Endodermal cell (in vitro differentiated cells): ENCODE data around the gene LPAR5. TPM values are rescaled to one million over a fixed set of nuclear protein-coding genes. Genes with fewer than 3 reads are reported as not detected.

Source experiments
- DNase-seq: peaks from one replicate; pipeline ENCODE4 v3.0.0-alpha.2; 2017
- H3K27ac ChIP-seq: 2 replicates; pipeline ENCODE4 v1.5.1; 2013; ENCODE audit warnings: mild to moderate bottlenecking, low read depth, low read length, moderate library complexity
- H3K27me3 ChIP-seq: 2 replicates; pipeline ENCODE4 v1.6.1; 2013; ENCODE audit warnings: mild to moderate bottlenecking, low read length, moderate library complexity; ENCODE audit not compliant: insufficient read depth, control insufficient read depth, poor library complexity, severe bottlenecking
- H3K36me3 ChIP-seq: 2 replicates; pipeline ENCODE4 v1.7.0; 2013; ENCODE audit warnings: mild to moderate bottlenecking, low read length, moderate library complexity; ENCODE audit not compliant: control insufficient read depth, insufficient read depth
- H3K4me1 ChIP-seq: one replicate; pipeline ENCODE4 v1.7.0; 2013; ENCODE audit warnings: low read length; ENCODE audit not compliant: control insufficient read depth, insufficient read depth
- H3K4me3 ChIP-seq: 2 replicates; pipeline ENCODE4 v1.5.1; 2013; ENCODE audit warnings: mild to moderate bottlenecking, low read length, moderate library complexity
- H3K9ac ChIP-seq: 2 replicates; pipeline ENCODE4 v1.6.1; 2013; ENCODE audit warnings: mild to moderate bottlenecking, low read length, moderate library complexity; ENCODE audit not compliant: poor library complexity, severe bottlenecking; ENCODE audit errors: extremely low read depth
- H3K9me3 ChIP-seq: 2 replicates; pipeline ENCODE4 v1.6.1; 2013; ENCODE audit warnings: mild to moderate bottlenecking, low read length, moderate library complexity; ENCODE audit not compliant: control insufficient read depth
- H3K27ac Mint-ChIP-seq: 2 replicates; pipeline ENCODE4 v1.8.0; 2020; ENCODE audit warnings: mixed read lengths
- H3K27me3 Mint-ChIP-seq: 2 replicates; pipeline ENCODE4 v1.8.0; 2021; ENCODE audit warnings: mild to moderate bottlenecking, mixed read lengths; ENCODE audit not compliant: insufficient read depth
- H3K36me3 Mint-ChIP-seq: 2 replicates; pipeline ENCODE4 v1.8.0; 2020; ENCODE audit warnings: low read depth, mixed read lengths
- H3K4me1 Mint-ChIP-seq: 2 replicates; pipeline ENCODE4 v1.8.0; 2020; ENCODE audit warnings: mixed read lengths
- H3K4me3 Mint-ChIP-seq: 2 replicates; pipeline ENCODE4 v1.8.0; 2020; ENCODE audit warnings: mild to moderate bottlenecking, moderate library complexity, mixed read lengths
- H3K9me3 Mint-ChIP-seq: 2 replicates; pipeline ENCODE4 v1.8.0; 2020; ENCODE audit warnings: mild to moderate bottlenecking, mixed read lengths
- CTCF ChIP-seq: fragments of 200-600 bp; sonication (generic); conservative IDR thresholded peaks from 2 replicates; pipeline ENCODE4 v1.5.0; 2021; ENCODE audit warnings: antibody characterized with exemption, mild to moderate bottlenecking
- WGBS, 2 experiments: methylation state at CpG; one replicate each; pipeline versions ENCODE4 v1.1.5 to v1.1.7; 2013; ENCODE audit warnings: missing lambda C conversion rate in 2 of 2, mixed read lengths in 1 of 2; ENCODE audit not compliant: insufficient coverage in 1 of 2, insufficient read length in 1 of 2; 5-methylcytosine and 5-hydroxymethylcytosine counted together
- total RNA-seq, 2 donors: library from RNA; stranded (reverse); fragmentation: NEBNext Ultra II Directional in 1 of 2; extraction: Animal tissue kit (Norgen Biotek cat#: 25700) in 1 of 2; gene quantifications; 2 replicates in 1 of 2; 3 replicates in 1 of 2; pipeline ENCODE4 v1.2.1, GENCODE V29; 2021

Gene LPAR5
- total RNA-seq, 2 donors from 2014 or later: 0.24 to 0.73 TPM

- Histone ChIP-seq H3K4me1 (peaks cover 4% of the 10 kb centered on the region), H3K9ac (peak overlapping the region; percentile 58), H3K4me3 (peak overlapping the region; percentile 91), H3K27me3 (no peaks in the 10 kb centered on the region), H3K27ac (peak overlapping the region; percentile 76), H3K9me3 (no peaks in the 10 kb centered on the region), H3K36me3 (peaks cover 39% of the 10 kb centered on the region)
- Mint-ChIP-seq H3K36me3 (peaks cover 38% of the 10 kb centered on the region), H3K4me1 (peaks cover 30% of the 10 kb centered on the region), H3K27ac (peak overlapping the region; percentile 85), H3K9me3 (no peaks in the 10 kb centered on the region), H3K27me3 (no peaks in the 10 kb centered on the region), H3K4me3 (no peak overlapping the region)
- TF ChIP-seq CTCF: peak; percentile 10
- peak; percentile 74 for DNase-seq
- 0% methylated on average over 4 to 59 of the region's 70 CpGs for WGBS, 2 experiments
These were observed 29.2 kb downstream of the LPAR5 start for GRCh38 chr12:6606331-6607131.

DNA sequence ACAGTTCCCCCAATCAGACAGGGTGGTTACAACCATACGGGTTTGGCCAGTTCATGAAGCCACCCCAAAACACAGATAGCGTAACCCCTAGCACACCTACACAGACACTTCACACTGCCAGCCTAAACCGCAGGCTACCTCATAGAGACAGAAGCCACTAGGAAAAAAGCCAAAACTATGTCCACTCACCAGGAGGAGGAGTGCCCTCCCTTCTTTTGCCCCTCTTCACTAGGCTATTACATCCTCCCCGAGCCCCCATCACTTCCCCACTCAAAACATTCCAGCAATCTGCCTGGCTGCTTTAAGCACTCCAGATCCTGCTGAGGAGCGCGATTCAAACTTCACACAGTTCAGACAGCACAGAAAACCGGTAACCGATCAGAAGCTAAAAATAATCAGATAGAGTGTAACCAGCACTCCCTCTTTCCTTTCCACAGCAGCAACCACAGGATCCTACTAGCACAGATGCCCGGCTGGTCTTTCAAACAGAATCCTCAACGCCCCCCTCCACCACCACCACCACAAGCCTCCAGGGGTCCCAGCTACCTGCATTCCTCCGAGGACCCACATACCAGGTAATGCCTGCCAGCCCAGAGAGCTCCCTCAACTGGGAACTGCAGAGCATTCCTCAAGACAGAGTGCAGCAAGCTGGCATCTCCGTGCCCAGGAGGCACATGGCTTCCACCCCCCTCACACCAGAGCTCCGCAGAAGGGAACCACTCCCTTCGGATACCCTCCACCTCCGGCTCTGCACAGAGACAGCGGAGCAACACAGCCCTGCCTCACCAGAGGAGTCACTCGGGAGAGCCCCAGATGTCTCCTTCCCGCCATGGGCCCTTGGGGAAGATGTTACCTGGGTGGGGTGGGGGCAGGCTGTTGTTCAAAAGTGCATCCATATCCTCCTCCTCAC, 30.1 kb downstream of the LPAR5 start:
- peak; percentile 85 for DNase-seq
- H3K4me1 Mint-ChIP-seq: peaks cover 30% of the 10 kb centered on the region
- Histone ChIP-seq H3K9me3 (no peaks in the 10 kb centered on the region), H3K36me3 (peaks cover 47% of the 10 kb centered on the region), H3K27me3 (no peaks in the 10 kb centered on the region), H3K9ac (peak overlapping the region; percentile 58), H3K4me3 (peak overlapping the region; percentile 91), H3K27ac (peak overlapping the region; percentile 19), H3K4me1 (peaks cover 4% of the 10 kb centered on the region)
- no peak overlapping the region for H3K4me3 Mint-ChIP-seq
- H3K27ac Mint-ChIP-seq: peak overlapping the region; percentile 85
- peaks cover 47% of the 10 kb centered on the region for H3K36me3 Mint-ChIP-seq
- H3K9me3 Mint-ChIP-seq: no peaks in the 10 kb centered on the region
- 16 to 28% methylated on average over 8 to 14 of the region's 18 CpGs for WGBS, 2 experiments
- peak; percentile 50 for TF ChIP-seq CTCF
- no peaks in the 10 kb centered on the region for H3K27me3 Mint-ChIP-seq

DNA sequence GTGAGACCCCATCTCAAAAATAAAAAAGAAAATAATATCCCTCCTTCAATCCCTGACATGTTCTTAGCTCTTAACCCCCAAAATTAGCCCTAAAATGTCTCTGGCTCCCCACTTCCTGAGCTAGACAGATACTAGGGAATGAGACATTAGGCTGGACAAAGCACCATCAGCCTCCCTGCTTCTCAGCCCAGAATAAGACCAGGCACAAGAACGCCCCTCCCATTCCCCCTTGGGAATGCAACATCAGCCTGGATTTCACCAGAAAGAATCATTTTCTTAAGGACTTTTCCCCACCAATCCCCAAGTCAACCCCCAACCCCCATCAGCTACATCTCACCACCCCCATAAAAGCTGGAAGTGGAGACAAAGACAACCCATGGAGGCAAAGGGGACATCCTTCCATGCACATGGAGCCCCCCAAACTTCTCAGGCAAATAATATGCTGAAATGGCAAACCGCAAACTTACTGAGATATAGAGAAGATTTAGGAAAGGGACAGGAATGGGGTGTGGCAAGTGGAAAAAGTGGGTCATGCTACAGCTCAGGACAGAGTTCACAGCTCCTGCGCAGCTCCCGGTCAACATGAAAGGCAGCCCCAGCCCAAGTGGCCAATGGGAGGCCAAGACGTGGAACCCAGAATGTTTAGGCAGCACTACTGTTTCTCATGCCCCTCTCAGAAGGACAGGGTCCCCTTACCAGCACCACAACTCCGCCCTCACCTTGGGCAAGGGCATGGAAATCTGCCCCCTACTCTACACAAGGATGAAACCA, 31.3 kb downstream of the LPAR5 start:
- H3K9ac ChIP-seq: peak overlapping the region; percentile 58
- no peaks in the 10 kb centered on the region for H3K9me3 ChIP-seq
- 81 to 93% methylated on average over 6 of the region's 6 CpGs for WGBS, 2 experiments
- no peaks in the 10 kb centered on the region for H3K27me3 ChIP-seq
- H3K4me3 ChIP-seq: peak overlapping the region; percentile 91
- no peak for DNase-seq
- Mint-ChIP-seq H3K27me3 (no peaks in the 10 kb centered on the region), H3K9me3 (no peaks in the 10 kb centered on the region), H3K27ac (peak overlapping the region; percentile 45), H3K36me3 (peaks cover 59% of the 10 kb centered on the region), H3K4me3 (no peak overlapping the region), H3K4me1 (peaks cover 30% of the 10 kb centered on the region)
- TF ChIP-seq CTCF: no peak
- peaks cover 59% of the 10 kb centered on the region for H3K36me3 ChIP-seq
- H3K4me1 ChIP-seq: peaks cover 4% of the 10 kb centered on the region
- H3K27ac ChIP-seq: no peak overlapping the region
